GM18870 (cell line): ENCODE measurements around the gene NUP210.
A peak's percentile ranks its signal among the peaks of the same experiment; 100 is the strongest.
"Not testable (repeated sequence)": the region's sequence is repeated elsewhere in the genome, so short reads cannot be mapped to it uniquely, and the experiment has no call there.

Experiments
- ATAC-seq: cut with Tn5 transposase; IDR thresholded peaks from one replicate; pipeline ENCODE4 v1.9.1; 2021; ENCODE audit warnings: moderate library complexity; ENCODE audit not compliant: unreplicated experiment

The NUP210 gene

GRCh38 chr3:13430411-13430875, 10.3 kb upstream of the NUP210 start:
- ATAC-seq, result not testable (repeated sequence)

- no peak for ATAC-seq
Measured at GRCh38 chr3:13429631-13430291, 9.6 kb upstream of the NUP210 start.

- not testable (repeated sequence) for ATAC-seq
Measured at GRCh38 chr3:13428678-13429077, 8.6 kb upstream of the NUP210 start.

GRCh38 chr3:13427662-13428603, 7.8 kb upstream of the NUP210 start:
- ATAC-seq, result no peak

GRCh38 chr3:13426591-13426990, 6.5 kb upstream of the NUP210 start:
- ATAC-seq, result no peak

- no peak for ATAC-seq
Measured at GRCh38 chr3:13425689-13426088, 5.6 kb upstream of the NUP210 start.

- no peak for ATAC-seq
Measured at GRCh38 chr3:13424865-13425617, 4.9 kb upstream of the NUP210 start.

GRCh38 chr3:13424141-13424844, 4.2 kb upstream of the NUP210 start:
- ATAC-seq, result no peak

- ATAC-seq, result no peak
Measured at GRCh38 chr3:13420831-13421765, 976 bp upstream of the NUP210 start.

- no peak for ATAC-seq
Measured at GRCh38 chr3:13419505-13420044, 547 bp downstream of the NUP210 start.

GRCh38 chr3:13417166-13417947, 2.8 kb downstream of the NUP210 start:
- ATAC-seq, result no peak

- ATAC-seq, result no peak
Measured at GRCh38 chr3:13415997-13416793, 3.9 kb downstream of the NUP210 start.

- no peak for ATAC-seq
Measured at GRCh38 chr3:13415236-13415986, 4.7 kb downstream of the NUP210 start.

GRCh38 chr3:13414040-13414729, 5.9 kb downstream of the NUP210 start:
- ATAC-seq, result peak; percentile 90

GRCh38 chr3:13411186-13411860, 8.8 kb downstream of the NUP210 start:
- no peak for ATAC-seq

- no peak for ATAC-seq
Measured at GRCh38 chr3:13408890-13409289, 11.2 kb downstream of the NUP210 start.
